GM18861 (cell line): ENCODE results near the gene OTX1.
"Not testable (repeated sequence)": the region's sequence is repeated elsewhere in the genome, so short reads cannot be mapped to it uniquely, and the experiment has no call there.

Experiments used
- ATAC-seq: cut with Tn5 transposase; IDR thresholded peaks from one replicate; pipeline ENCODE4 v1.9.1; 2021; ENCODE audit not compliant: unreplicated experiment

The OTX1 gene

GRCh38 chr2:63058144-63058920, 7.7 kb downstream of the OTX1 start:
- ATAC-seq, result no peak

GRCh38 chr2:63058921-63059792, 8.5 kb downstream of the OTX1 start:
- no peak for ATAC-seq

GRCh38 chr2:63059793-63060471, 9.3 kb downstream of the OTX1 start:
- no peak for ATAC-seq

GRCh38 chr2:63060472-63060991, 9.9 kb downstream of the OTX1 start:
- ATAC-seq, result no peak

GRCh38 chr2:63064197-63064596, 13.6 kb downstream of the OTX1 start:
- no peak for ATAC-seq

- no peak for ATAC-seq
Observed at GRCh38 chr2:63064661-63065060, 14.0 kb downstream of the OTX1 start.

GRCh38 chr2:63066265-63066664, 15.6 kb downstream of the OTX1 start:
- ATAC-seq, result no peak

- no peak for ATAC-seq
Observed at GRCh38 chr2:63066838-63067237, 16.2 kb downstream of the OTX1 start.

- no peak for ATAC-seq
Observed at GRCh38 chr2:63071664-63072063, 21.0 kb downstream of the OTX1 start.

- no peak for ATAC-seq
Observed at GRCh38 chr2:63073994-63074393, 23.4 kb downstream of the OTX1 start.

- ATAC-seq, result not testable (repeated sequence)
Observed at GRCh38 chr2:63074399-63074798, 23.8 kb downstream of the OTX1 start.

- ATAC-seq, result no peak
Observed at GRCh38 chr2:63078852-63079606, 28.4 kb downstream of the OTX1 start.

GRCh38 chr2:63081404-63081803, 30.8 kb downstream of the OTX1 start:
- ATAC-seq, result no peak

- no peak for ATAC-seq
Observed at GRCh38 chr2:63086687-63087086, 36.1 kb downstream of the OTX1 start.

- ATAC-seq, result no peak
Observed at GRCh38 chr2:63092401-63092800, 41.8 kb downstream of the OTX1 start.

- ATAC-seq, result no peak
Observed at GRCh38 chr2:63092857-63093256, 42.2 kb downstream of the OTX1 start.

- no peak for ATAC-seq
Observed at GRCh38 chr2:63093502-63093901, 42.9 kb downstream of the OTX1 start.

- no peak for ATAC-seq
Observed at GRCh38 chr2:63096491-63096890, 45.9 kb downstream of the OTX1 start.

GRCh38 chr2:63099032-63099431, 48.4 kb downstream of the OTX1 start:
- no peak for ATAC-seq

GRCh38 chr2:63101954-63102353, 51.3 kb downstream of the OTX1 start:
- ATAC-seq, result no peak

GRCh38 chr2:63104482-63104881, 53.9 kb downstream of the OTX1 start:
- no peak for ATAC-seq
